Activated gamma-delta T cell treated with Interleukin-2 at 50 U/mL for 16 hours (primary cell): ENCODE results near the gene IL4R.
"Not testable (repeated sequence)": the region's sequence is repeated elsewhere in the genome, so short reads cannot be mapped to it uniquely, and the experiment has no call there.

Experiments
- DNase-seq: peaks from one replicate; pipeline ENCODE4 v3.0.0-alpha.2; 2020

The IL4R gene

DNA sequence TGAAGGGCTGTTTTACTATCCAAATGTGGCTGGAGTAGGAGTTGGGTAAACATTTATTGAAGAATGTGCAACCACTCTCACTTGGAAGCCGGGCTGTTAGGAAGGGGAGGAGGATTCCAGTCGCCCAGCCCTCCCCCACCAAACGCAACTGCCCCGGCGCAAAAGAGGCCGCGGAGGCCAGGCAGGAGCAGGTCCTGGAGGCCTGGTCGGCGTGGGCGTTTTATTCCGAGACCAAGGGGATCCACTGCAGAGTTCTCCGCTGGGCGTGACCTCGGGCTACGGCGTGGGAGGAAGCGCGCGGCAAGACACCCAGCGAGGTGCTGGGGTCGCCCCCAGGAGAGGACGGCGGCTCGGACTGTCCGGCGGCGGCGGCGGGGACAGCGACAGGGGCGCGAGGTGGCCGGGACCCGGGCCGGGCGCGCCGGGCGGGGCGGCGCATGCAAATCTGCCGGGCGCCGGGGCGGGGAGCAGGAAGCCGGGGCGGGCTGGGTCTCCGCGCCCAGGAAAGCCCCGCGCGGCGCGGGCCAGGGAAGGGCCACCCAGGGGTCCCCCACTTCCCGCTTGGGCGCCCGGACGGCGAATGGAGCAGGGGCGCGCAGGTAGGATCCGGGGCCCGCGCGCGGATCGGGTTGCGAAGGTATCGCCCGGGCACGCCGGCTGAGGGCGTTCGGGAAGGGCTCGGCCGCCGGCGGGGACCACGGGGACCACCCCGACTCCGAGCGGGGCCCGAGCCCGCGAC is at the start of gene IL4R:
Gene IL4R, plus strand, starts transcription at position 553 of the 739 bp plus-strand sequence. CDS start 26,230 bp downstream, outside the sequence.
- DNase-seq, result peak; percentile 50

- no peak for DNase-seq
Measured at GRCh38 chr16:27264151-27264550, 49.6 kb upstream of the IL4R start.

- DNase-seq, result no peak
Measured at GRCh38 chr16:27265982-27266381, 47.8 kb upstream of the IL4R start.

GRCh38 chr16:27267037-27267677 is 46.6 kb upstream of the IL4R start:
- no peak for DNase-seq

- peak; percentile 97 for DNase-seq
Measured at GRCh38 chr16:27268376-27269299, 45.1 kb upstream of the IL4R start, which contains the start of gene NSMCE1. TSS of gene NSMCE1 (minus strand) at chr16:27268772. CDS start at chr16:27257570, 11,202 bp downstream.

DNA sequence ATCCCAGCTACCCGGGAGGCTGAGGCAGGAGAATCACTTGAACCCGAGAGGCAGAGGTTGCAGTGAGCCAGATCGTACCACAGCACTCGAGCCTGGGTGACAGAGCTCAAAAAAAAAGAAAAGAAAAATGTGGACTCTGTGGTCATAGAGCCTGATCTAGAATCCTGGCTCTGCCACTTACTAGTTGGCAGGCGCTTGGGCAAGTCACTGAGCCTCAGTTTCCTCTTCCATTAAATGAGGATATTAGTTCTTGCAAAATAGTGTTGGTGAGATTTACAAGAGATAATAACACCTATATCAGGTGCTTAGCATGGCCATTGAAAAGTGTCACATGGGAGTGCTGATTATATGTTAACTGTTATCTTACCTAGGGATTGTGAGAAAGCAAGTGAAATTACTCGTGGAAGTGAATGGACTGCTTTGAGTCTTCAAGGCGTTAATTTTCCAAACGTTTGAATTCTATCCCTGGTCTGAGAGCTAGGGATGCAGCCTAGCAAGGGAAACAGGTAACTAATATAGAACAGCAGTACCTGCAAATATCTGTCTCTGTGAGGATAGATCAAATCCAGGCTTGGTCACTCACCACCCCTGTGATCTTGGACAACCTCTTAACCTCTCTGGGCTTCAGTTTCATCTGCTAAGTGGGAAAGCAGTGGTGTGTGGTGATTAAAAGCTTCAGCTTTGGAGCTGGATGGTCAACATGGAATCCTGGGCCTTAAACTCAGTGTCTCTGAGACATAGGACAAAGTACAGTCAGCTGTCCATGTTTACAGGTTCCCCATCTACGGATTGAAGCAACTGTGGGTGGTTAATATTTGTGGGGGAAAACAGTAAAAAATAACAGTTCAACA is 44.2 kb upstream of the IL4R start:
- no peak for DNase-seq

DNA sequence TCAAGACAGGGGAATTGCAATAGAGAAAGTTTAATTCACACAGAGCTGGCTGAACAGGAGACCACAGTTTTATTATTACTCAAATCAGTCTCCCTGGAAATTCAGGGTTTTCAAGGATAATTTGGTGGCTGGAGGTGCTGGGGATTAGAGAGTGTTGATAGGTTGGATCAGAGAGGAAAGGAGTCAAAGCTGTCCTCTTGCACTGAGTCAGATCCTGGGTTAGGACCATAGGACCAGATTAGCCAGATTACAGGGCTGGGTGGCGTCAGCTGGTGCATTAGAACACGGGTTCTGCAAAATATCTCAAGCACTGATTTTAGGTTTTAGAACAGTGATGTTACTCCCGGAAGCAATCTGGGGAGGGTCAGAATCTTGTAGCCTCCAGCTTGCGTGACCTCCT is 43.4 kb upstream of the IL4R start:
- no peak for DNase-seq

DNA sequence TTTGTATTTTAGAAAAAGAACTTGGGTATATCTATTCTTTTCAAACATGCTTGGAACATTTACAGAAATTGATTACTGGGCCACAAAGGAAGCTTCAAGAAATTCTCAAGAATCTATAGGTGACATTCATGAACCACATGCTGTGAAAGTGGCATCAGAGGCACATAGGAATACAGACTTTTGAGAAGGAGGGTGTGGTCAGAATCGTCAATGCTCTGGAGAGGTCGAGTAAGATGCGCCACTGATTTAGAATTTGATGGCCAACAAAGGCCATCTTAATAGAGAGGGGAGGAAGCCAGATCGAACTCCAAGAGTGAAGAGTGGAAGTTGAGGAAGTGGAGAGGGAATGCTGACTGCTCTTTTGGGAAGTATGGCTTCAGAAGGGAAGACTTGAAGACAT is 41.7 kb upstream of the IL4R start:
- no peak for DNase-seq

- DNase-seq, result not testable (repeated sequence)
Measured at GRCh38 chr16:27272697-27273096, 41.1 kb upstream of the IL4R start.

DNA sequence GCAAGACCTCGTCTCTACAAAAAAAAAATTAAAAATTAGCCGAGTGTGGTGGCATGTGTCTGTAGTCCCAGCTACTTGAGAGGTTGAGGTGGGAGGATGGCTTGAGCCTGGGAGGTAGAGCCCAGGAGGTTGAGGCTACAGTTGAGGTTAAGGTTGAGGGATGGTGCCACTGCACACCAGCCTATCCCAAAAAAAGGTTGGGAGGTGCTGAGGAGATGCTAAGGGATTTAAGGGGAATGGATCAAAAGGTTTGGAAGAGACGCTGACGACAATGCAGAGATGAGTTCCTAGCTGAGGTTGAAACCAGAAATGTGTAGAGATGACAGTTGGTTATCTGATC is 40.5 kb upstream of the IL4R start:
- no peak for DNase-seq

DNA sequence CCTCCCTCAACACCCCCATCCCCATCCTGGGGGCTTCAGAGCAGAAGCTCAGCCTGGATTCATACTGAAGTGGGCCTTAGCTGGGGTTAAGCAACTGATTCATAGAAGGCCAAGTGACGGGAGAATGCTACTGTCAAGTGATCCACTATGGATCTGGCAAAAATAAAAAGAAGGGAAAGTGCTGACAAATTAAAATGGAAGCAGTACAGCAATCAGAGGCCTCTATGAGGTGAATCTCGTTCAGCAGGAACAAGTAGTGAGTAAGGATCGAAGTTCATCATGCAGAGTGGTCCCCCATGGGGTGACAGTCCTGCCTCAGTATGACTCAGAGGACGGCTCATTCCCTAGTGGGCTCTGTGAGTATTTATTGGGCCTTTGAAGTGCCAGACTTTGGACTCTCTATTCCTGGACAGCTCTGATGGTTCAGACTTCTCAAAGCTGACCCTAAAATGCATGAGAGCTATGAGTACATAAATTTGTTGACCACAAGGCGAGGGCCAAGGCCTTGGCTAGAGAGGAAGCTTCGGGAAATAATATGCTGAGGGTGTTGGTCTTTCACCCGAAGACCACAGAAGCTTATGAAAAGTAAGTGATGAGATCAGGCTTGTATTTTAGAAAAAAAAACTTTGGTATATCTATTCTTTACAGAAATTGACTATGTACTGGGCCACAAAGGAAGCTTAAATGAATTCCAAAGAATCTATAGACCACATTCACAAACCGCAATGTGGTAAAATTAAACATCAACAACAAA is 39.9 kb upstream of the IL4R start:
- DNase-seq, result no peak

DNA sequence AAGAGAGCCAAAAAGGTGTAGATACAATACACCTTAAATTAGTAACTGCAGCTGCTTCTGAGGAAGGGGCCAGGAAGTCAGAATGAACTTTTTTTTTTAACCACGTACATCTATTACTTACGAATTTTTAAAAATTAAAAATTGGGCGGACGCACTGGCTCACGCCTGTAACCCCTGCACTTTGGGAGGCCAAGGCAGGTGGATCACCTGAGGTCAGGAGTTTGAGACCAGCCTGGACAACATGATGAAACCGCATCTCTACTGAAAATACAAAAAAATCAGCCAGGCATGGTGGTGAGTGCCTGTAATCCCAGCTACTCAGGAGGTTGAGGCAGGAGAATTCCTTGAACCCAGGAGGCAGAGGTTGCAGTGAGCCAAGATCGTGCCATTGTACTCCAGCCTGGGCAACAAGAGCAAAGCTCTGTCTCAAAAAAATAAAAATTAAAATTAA is 39.3 kb upstream of the IL4R start:
- not testable (repeated sequence) for DNase-seq

DNA sequence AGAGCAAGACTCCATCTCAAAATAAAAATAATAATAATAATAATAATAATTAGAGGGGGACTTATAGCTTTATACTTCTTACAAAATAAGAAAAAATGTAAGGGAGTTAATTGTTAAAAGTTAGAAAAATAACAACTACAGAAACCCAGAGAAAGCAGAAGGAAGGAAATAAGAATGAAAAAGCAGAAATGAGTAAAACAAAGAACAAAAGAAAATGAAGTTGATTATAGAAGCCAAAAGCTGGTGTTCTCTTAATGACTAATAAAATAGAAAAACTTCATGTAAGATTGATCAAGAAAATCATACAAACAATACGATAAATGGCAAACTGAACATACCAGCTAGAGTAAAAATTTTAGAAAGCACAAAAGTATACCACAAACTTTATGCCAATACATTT is 38.4 kb upstream of the IL4R start:
- DNase-seq, result no peak

DNA sequence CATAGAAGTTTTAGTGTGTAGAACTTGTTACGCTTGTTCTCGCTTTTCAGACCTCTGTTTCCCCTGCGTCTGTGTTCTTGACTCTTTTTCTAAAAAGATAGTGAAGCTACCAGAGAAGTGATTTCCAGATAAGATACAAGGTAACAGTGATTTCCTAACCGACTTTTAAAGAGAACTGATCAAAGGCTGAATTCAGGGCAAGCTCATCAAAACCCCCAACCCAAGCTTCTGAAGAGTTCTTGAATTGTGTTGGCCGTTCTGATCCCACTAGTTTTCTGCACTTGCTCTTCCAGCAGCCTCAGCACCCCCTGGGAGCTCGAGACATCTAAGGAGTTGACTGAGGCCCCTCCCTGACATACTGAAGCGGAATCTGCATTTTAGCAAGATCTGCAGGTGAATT is 32.5 kb upstream of the IL4R start:
- no peak for DNase-seq

DNA sequence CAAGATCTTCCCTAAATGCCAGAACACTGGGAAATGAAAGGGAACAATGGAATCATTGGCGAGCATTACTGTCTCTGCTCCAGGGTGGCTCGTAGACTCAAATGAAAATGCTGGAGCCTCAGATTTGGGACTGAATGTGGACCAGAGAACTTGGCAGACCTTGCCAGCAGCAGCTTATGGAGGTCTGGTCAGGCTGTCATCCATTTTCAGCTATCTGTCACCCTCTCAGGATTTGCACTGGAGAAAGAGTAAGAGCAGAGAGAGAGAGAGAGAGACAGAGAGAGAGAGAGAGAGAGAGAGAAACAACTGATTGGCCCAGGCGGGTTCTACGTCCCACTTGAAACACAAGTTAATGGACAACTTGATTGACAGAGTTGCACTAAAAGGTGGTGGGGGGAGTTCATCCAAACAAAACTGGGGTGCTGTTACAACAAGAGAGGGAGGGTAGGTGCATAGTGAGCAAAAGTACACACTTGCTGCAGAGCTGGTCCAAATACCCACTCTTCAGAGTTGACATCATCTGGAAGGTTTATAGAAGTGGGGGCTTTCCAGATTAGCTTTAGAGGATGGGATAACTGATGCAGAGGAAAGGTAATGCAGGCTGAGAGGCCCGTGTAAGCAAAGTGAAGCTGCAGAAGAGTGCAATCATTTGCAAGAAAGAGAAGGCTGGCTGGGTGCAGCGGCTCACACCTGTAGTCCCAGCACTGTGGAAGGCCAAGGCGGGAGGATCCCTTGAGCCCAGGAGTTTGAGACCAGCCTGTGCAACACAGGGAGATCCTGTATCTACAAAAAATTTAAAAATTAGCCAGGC is 28.7 kb upstream of the IL4R start:
- no peak for DNase-seq

DNA sequence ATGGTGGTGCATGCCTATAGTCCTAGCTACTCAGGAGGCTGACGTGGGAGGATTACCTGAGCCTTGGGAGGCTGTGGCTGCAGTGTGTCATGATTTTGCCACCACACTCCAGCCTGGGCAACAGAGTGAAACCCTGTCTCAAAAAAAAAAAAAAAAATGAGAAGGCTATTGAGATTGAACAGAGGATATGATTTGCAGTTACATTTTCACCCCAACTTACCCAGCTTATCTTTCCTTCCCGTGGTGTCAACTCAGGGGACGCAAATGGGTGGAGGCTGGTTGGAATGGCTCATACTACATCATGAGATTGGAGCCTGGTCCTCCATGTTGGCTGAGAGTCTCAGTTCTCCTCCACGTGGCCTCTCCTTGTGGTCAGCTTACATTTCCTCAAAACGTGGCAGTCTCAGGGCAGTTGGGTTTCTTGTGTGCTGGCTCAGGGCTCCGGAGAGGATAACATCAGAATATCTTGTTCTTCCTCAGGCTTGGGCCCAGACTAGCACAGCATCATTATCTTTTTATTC is 28.0 kb upstream of the IL4R start:
- DNase-seq, result no peak

- DNase-seq, result no peak
Measured at GRCh38 chr16:27286451-27286850, 27.3 kb upstream of the IL4R start.

DNA sequence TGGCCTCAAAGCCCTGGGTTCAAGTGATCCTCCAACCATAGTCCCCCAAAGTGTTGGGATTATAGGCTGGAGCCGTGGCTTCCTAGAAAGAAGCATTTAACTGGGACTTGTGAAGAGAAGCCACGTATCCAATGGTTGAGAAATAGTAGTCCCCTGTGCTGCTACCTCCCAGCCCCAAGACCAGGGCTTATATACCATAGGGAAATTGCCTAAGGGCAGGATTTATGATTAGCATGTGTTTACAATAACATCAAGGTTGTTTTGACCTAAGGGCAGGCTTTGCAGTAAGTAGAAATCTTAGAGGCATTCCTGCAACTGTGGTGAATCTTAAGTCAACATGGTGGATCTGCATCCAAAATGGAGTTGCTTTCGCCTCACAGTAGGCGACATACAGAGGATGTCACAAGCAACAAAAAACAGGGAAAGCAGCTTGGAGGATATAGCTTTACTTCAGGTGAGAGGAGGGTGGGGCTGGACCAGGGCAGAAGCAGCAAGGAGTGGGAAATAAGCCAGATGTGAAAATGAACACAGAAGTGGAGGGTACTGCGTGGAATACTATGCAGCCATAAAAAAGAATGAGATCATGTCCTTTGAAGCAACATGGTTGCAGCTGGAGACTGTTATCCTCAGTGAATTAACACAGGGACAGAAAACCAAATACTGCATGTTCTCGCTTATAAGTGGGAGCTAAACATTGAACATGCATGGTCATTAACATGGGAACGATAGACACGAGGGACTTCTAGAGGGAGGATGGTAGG is 26.5 kb upstream of the IL4R start:
- no peak for DNase-seq

DNA sequence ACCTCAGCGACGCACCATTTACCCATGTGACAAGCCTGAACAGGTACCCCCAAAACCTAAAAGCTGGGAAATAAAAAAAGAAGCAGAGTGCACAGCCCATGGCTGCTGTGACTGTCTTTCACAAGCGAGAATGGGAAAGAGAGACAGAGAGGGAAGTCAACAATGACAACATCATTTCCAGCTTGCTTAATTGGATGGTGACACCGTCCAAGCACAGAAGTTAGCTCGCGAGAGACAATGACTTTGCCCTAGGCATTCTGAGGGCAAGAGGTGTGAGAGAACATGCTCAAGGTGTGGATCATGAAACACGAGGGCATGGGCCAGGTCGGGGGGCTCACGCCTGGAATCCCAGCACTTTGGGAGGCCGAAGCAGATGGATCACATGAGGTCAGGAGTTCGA is 25.9 kb upstream of the IL4R start:
- no peak for DNase-seq

DNA sequence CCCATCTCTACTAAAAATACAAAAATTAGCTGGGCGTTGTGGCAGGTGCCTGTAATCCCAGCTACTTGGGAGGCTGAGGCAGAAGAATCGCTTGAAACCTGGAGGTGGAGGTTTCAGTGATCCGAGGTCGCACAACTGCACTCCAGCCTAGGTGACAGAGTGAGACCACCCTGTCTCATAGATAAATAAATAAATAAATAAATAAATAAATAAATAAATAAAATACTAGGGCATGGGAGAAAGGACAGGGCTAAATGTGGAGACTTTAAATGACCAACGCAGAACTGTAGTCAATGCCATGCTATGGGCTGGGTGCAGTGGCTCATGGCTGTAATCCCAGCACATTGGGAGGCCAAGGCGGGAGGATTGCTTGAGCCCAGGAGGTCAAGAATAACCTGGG is 25.5 kb upstream of the IL4R start:
- DNase-seq, result not testable (repeated sequence)
